Keratinocyte (primary cell): ENCODE results near the gene TNK1.

Experiments
- EZH2 ChIP-seq: IDR thresholded peaks from one replicate; pipeline ENCODE4 v1.6.1; 2012; ENCODE audit warnings: inconsistent platforms, mild to moderate bottlenecking, low read length, moderate library complexity
- TF ChIP-seq, protein P1 (sequence below), 3 experiments: IDR thresholded peaks in 1 of 3; conservative IDR thresholded peaks in 1 of 3; optimal IDR thresholded peaks in 1 of 3; 2 replicates in 2 of 3; 3 replicates in 1 of 3; pipeline versions ENCODE3 to v1.5.1; 2011; ENCODE audit warnings: low read length in 3 of 3, mild to moderate bottlenecking in 3 of 3, moderate library complexity in 2 of 3, control low read depth in 1 of 3, inconsistent platforms in 1 of 3; ENCODE audit not compliant: insufficient read depth in 2 of 3; ENCODE audit errors: extremely low read depth in 1 of 3

DNA sequence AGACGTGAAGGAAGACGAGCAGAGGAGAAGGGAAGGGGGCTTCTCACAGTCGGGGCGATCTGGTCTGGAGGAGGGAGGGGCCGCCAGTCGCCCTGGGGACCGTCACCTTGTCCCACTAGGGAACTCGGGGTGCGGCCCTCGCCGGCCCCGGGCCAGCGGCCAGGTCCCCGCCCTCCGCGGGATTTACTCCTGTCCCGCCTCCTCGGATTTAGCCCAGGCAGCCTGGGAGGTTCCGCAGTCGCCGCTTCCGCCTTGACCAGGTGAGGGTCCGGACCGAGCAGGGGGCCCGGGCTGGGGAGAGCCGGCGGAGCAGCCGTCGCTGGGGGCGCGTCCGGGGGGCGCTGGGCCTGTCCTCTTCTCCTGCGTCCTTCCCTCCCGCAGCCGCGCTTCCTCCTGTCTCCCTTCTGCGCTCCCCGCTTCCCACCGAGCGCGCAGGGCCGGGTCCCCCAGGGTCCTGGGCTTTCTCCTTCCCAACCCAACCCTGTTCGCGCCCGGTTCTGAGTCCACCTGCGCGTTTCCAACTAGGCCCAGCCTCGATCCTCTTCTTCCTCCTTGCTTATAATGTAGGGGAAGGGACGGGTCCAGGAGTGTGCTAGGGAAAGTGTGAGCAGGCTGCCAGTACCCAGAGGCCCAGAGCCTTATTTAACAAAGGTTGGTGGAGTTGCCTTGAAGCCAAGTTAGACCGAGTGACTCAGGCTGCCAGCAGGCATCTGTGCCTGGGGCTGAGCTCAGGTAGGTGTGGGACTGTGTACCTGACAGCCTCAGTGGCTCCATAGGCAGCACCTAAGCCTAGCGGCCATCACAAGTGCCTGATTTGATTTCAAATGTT is at the start of gene TNK1:
- TF ChIP-seq, protein P1, sequence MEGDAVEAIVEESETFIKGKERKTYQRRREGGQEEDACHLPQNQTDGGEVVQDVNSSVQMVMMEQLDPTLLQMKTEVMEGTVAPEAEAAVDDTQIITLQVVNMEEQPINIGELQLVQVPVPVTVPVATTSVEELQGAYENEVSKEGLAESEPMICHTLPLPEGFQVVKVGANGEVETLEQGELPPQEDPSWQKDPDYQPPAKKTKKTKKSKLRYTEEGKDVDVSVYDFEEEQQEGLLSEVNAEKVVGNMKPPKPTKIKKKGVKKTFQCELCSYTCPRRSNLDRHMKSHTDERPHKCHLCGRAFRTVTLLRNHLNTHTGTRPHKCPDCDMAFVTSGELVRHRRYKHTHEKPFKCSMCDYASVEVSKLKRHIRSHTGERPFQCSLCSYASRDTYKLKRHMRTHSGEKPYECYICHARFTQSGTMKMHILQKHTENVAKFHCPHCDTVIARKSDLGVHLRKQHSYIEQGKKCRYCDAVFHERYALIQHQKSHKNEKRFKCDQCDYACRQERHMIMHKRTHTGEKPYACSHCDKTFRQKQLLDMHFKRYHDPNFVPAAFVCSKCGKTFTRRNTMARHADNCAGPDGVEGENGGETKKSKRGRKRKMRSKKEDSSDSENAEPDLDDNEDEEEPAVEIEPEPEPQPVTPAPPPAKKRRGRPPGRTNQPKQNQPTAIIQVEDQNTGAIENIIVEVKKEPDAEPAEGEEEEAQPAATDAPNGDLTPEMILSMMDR (optimal IDR thresholded peaks at IDR 0.05 in 1 of 3, IDR thresholded peaks at IDR 0.05 in 1 of 3, conservative IDR thresholded peaks at IDR 0.05 in 1 of 3; ENCODE audit: extremely low read depth in 1 of 3, insufficient read depth in 2 of 3, low read length in 3 of 3) = no peak
- TF ChIP-seq EZH2 = no peak
